C4-2B (cell line): ENCODE results near the gene LRP5.

ENCODE experiments used
- CTCF ChIP-seq: fragments of 450-650 bp; conservative IDR thresholded peaks from 2 replicates; pipeline ENCODE4 v1.5.1; 2017; ENCODE audit warnings: mild to moderate bottlenecking
- ZFX ChIP-seq: fragments of 450-650 bp; IDR thresholded peaks from 2 replicates; pipeline ENCODE4 v1.6.1; 2017

DNA sequence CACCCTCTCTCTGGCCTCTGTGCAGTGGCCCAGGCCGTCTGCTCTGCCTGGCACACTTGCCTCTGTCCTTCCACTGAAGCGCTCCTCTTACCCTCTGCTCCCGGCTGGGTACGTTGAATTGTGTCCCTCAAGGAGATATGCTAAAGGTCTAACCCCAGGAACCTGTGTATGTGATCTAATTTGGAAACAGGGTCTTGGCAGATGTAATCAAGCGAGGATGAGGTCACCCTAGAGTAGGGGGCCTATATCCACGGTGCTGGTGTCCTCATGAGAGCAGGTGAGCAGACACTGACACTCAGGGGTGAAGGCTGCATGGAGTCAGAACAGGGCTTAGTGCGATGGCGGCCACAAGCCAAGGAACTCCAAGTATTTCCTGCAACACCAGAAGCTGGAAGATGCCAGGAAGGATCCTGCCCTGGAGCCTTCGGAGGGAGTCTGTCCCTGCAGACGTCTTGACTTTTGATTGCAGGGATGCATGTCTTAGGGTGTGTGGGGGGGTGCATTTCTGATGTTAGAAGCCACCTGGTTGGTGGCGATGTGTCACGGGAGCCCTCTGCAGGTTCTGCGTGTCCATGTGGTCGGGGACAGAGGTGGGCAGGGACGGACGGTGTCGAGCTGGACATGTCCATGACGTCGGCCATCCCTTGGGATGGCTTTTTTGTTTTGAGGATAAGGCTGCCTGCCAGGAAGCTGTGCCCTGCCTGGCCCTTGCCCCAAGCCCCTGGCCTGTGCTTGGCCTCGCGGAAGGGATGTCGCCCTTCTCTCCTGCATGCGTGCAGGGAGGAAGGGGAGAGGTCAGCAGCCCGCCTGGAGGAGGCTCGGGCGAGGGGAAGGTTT lies 68.6 kb downstream of the LRP5 start:
- no peak for TF ChIP-seq CTCF
- no peak for TF ChIP-seq ZFX
